DMS79 treated with DMSO at 0.1 percent for 48 hours (cell line): ENCODE results near the gene HIGD2A.
"Not testable (repeated sequence)": the region's sequence is repeated elsewhere in the genome, so short reads cannot be mapped to it uniquely, and the experiment has no call there.

ENCODE experiments used
- DNase-seq: peaks from one replicate; lab custom pipeline; 2025; lab: John Stamatoyannopoulos, UW

HIGD2A gene

DNA sequence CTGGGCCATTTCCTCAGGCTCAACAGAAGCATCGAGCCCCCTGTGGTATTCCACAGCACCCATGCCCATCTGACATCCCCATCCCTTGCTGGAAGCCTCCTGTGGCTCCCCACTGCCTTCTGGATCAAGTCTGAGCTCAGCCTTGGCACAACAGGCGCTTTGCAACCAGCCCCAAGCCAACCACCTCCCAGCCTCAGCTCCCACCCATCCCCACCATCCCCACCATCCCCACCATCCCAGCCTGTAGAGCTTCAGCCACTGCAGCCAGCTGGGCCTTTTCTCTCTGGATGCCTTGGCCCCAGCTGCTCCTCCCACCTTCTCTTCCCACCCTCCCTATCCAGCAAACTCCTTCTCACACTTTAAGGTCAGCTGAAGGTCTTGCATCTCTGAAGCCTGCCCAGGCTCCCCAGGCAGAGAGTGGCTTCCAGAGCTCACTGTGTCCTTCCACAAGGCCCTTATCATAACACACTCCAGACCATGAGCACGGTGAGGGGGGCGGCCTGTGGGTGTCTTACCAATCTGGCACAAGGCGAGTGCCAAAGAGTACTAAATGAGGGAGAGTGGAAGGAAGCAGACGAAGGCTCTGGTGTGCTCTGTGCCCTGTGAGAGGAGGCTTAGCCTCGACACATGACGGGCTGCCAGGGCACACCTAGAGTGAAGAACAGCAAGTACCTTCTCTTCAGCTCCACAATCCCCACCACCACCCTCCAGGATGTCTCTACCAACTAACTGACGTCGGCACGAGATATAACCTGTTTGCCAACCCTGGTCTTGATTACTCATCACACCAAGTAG, 6.5 kb downstream of the HIGD2A start:
- DNase-seq, result no peak

DNA sequence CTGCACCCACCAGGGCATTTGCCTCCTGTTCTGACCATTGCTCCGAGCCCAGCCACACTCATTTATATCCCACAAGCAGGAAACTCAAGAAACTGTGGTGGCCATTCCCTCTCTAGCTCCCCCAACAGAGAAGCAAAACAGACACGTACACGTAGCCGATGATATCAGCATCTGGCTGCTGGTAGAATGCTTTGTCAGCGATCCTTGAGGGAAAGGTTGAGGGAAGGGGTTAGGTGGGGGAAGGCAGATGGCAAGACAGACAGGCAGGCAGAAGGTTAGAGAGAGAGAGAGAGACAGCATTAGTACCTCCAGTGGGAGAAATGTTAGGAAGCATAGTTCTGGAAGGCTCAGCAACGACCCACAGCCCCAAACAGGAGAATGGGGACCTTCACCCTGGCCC, 7.8 kb downstream of the HIGD2A start:
- DNase-seq, result no peak

DNA sequence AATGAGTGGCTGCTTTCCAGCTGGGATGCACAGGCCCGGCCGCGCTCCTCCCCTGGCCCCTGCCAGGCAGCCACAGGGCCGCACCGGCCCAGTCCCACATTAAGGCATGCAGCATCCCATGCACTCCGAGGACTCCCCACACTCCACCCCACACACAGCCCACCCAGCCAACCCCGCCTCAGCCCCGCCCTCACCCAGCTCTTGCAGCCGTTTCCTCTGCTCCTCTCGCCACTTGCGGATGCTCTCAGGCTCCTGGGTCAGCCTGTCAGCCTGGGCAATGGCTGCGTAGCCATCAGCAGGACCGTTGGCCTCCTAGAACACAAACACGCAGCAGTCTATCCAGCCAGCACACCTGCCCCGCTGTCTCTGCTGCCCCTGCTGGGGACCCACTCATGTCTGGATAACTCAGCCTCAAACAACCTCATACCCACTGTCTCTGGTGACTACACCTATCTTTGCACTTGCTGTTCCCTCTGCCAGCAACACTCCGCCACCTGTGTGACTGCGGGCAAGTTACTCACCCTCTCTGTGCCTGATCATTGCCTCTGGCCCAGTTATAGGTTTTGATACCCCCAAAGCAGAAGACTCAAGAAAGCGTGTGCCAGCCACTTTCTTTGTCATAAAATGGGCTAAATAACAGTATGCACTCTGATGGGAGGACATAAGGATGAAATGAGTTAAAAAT, 9.3 kb downstream of the HIGD2A start:
- DNase-seq, result no peak

GRCh38 chr5:176400382-176401156, 12.0 kb downstream of the HIGD2A start:
- no peak for DNase-seq

- no peak for DNase-seq
Observed at GRCh38 chr5:176401281-176402205, 13.0 kb downstream of the HIGD2A start.

- no peak for DNase-seq
Observed at GRCh38 chr5:176405656-176406435, 17.3 kb downstream of the HIGD2A start.

- DNase-seq, result no peak
Observed at GRCh38 chr5:176406436-176407052, 18.0 kb downstream of the HIGD2A start.

- no peak for DNase-seq
Observed at GRCh38 chr5:176407456-176408251, 19.1 kb downstream of the HIGD2A start.

GRCh38 chr5:176408252-176408573, 19.7 kb downstream of the HIGD2A start:
- not testable (repeated sequence) for DNase-seq

- no peak for DNase-seq
Observed at GRCh38 chr5:176408590-176408989, 20.0 kb downstream of the HIGD2A start.

DNA sequence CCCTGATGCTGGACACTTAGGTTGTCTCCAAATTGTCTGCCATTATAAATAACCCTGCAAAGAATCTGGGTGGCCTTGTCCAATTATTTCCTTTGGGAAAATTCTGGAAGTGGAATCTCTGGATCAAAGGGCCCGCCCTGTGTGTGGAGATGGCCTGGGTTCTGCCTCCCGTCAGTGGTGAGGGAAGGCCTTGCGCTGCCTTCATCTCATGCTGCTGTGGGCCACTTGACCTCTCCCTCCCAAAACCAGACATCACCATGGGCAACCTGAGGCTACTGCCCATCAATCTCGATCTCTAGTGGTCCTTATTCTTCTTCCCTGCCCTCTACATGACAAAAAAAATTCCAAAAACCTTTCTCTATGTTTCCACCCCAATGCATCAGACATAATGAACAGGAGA, 21.2 kb downstream of the HIGD2A start:
- DNase-seq, result no peak

DNA sequence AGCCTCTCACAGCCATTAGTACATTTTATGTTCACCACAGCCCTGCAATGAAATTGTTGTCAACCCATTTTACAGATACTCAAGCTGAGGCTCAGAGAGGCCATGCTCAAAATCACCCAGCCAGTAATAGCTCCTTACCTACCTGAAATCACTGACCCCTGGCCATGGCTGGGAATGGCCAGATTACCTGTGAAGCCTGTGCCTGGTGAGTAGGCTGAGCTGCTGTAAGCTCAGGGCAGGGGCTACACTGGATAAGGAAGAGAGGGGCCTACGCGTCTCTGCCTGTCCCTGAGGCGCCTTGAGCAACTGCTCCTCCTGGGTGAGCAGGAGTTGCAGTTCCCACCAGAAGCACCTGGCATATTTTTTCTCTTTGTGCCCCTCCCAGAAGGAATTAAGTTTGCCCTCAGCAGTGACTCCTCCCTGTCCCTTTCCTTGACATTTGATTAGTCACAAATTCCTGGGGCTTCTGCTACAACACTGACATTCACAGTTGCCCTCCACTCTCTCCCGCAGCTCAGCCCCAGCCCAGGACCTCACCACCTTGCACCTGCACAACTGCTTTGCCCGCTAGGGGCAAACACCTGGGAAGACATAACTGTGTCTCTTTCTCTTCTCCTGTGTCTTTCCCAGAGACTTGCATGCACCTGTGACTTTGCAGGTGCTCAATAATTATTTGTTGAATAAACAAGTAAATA, 22.1 kb downstream of the HIGD2A start:
- no peak for DNase-seq

GRCh38 chr5:176412517-176413254, 24.1 kb downstream of the HIGD2A start:
- DNase-seq, result no peak

DNA sequence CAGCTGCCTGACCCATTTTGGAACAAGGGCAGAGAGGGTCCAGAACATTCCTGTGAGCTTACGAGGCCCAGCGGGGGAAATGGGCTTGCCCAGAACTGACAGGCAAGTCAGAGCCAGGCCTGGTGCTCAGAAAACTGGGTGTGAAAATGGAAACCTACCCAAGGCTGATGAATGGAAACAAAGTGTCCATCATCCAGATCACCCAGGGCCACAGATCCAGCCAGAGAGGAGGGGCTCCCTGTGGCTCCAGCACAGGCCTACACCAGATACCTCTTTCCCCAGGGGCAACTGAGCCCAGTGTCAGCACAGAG, 24.7 kb downstream of the HIGD2A start:
- DNase-seq, result no peak

- DNase-seq, result no peak
Observed at GRCh38 chr5:176413709-176414191, 25.2 kb downstream of the HIGD2A start.

DNA sequence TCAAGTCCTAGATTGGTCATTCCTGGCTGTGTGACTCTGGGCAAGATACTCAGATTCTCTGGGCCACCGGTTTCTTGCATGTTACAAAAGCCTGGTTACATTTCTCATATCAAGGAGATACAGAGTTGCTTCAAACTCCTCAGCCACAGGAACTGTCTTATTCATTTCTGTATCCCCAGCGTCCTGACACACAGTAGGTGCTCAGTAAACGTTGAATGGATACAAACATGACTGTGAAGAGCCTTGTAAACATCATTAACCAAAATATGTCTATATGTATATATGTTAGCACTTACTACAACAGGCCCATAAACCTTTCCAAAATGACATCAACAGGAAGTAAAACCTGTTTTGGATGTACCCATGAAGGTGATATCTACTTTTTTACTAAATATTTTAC, 26.2 kb downstream of the HIGD2A start:
- no peak for DNase-seq

GRCh38 chr5:176415240-176415951, 26.8 kb downstream of the HIGD2A start:
- DNase-seq, result no peak
